GM18519 (cell line): ENCODE results near the gene MMADHC.
"Not testable (repeated sequence)": the region's sequence is repeated elsewhere in the genome, so short reads cannot be mapped to it uniquely, and the experiment has no call there.

Source experiments
- ATAC-seq: cut with Tn5 transposase; IDR thresholded peaks from one replicate; pipeline ENCODE4 v1.9.1; 2021; ENCODE audit warnings: mild to moderate bottlenecking, moderate library complexity; ENCODE audit not compliant: unreplicated experiment, low FRiP score

Gene MMADHC

DNA sequence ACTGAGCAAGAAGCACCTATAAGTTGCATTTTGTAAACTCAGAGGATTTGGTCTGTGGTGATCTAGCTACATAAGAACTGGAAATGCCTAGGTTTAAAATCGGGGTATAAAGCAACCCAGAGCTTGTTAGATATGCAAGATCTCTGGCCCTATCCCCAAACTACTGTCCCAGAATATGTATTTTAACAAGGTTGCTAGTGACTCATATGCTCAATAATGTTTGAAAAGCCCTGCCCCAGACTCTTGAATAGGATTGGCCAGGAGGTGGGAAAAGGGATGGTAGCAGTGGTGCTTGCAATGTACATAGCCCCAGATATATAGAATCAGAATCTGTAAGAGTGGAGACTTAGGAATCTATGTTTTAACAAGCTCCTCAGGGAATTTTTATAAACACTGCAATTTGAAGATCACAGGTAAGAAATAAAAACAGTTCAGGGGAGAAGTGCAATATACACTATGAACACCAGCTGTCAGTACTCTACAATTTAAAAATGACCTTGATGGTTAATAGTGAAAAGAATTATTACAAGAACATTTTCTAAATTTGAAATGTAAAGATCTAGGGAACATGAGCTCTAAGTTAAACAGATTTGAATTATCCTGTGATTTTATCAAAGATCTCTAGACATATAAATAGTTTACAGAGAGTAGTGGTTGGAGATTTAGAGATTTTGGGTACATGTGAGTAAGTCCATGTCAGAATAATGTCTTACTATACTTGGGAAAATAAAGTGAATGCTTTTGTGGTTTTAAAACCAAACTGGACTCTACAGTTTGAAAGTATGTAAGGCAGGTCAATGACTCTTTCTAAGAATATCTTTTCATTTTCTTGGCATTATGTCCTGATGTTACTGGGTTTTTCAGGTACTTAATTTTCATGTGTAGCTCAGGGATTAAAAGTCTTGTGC, 7.7 kb upstream of the MMADHC start:
- no peak for ATAC-seq

GRCh38 chr2:149594411-149594810, 6.8 kb upstream of the MMADHC start:
- no peak for ATAC-seq

- peak; percentile 17 for ATAC-seq
These were observed 444 bp upstream of the MMADHC start for GRCh38 chr2:149587950-149588487.

- no peak for ATAC-seq
These were observed 716 bp downstream of the MMADHC start for GRCh38 chr2:149586898-149587219.

DNA sequence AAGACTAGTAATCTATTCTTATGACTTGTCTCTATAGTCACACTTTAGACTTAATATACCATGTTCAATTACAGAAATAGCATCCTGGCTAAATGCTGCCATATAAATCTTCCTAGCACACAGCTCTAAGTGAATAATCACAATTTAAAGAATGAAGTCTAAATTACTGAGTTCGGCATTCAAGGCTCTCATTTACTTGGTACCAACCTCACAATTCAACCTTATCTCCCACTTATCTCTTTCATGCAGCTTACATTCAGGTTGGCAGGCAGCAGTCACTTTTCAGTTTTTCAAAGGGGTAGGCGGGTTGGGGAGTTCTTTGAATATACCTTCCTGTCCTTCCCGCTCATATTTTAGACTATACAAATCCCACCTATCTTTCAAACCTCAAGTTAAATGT, 1.5 kb downstream of the MMADHC start:
- ATAC-seq, result no peak

GRCh38 chr2:149585166-149585885, 2.2 kb downstream of the MMADHC start:
- no peak for ATAC-seq

DNA sequence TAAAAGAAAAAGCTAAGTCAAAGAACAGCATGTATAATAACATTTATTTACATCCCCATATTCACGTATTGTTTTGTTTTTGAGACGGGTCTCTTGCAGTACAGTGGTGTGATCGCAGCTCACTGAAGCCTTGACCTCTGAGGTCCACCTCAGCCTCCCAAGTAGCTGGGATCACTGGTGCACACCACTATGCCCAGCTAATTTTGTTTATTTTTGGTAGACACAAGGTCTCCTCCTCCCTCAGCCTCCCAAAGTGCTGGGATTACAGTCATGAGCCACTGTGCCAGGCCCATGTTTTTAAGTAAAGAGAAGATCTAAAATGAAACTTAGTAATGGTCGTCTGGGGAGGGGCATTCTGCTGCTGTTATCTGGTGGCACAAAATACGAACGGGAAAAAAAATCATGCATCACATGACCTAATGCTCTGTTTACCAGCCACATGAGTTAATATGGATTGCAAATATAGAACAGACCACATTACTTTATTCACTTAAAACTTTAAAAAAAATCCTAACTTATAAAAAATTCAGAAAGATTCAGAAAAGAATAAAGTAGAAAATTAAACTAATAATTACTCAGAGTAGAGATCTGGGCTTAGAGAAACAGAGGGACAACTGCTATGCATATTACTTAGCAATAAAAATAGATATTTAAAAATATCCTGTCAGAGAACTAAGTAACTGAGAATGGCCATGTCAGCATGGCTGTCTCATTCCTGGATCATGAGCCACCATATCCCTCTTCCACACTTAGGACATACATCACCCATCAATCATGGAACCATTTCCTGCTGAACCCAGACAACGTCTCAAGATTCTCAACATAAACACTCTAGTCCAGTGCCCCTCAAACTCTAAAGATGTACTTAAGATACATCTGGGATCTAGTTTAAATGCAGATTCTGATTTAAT, 7.3 kb downstream of the MMADHC start:
- no peak for ATAC-seq

DNA sequence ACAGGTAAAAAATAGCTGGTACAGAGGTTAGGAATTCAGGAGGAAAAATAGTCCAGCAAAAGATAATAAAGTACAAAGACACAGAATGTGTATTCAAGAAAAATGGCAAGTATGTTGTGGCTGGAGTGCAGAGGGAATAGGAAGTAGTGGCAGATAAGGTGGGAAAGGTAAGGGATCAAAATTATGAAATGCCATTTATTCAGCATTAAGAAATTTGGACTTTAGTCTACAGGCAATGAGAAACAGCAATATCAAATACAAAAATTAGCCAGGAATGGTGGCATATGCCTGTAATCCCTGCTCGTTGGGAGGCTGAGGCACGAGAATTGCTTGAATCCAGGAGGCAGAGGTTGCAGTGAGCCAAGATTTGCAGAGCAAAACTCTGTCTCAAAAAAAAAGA, 10.3 kb downstream of the MMADHC start:
- no peak for ATAC-seq

GRCh38 chr2:149575752-149576151, 11.8 kb downstream of the MMADHC start:
- no peak for ATAC-seq

GRCh38 chr2:149575277-149575676, 12.3 kb downstream of the MMADHC start:
- no peak for ATAC-seq

- ATAC-seq, result no peak
These were observed 13.8 kb downstream of the MMADHC start for GRCh38 chr2:149573760-149574159.

DNA sequence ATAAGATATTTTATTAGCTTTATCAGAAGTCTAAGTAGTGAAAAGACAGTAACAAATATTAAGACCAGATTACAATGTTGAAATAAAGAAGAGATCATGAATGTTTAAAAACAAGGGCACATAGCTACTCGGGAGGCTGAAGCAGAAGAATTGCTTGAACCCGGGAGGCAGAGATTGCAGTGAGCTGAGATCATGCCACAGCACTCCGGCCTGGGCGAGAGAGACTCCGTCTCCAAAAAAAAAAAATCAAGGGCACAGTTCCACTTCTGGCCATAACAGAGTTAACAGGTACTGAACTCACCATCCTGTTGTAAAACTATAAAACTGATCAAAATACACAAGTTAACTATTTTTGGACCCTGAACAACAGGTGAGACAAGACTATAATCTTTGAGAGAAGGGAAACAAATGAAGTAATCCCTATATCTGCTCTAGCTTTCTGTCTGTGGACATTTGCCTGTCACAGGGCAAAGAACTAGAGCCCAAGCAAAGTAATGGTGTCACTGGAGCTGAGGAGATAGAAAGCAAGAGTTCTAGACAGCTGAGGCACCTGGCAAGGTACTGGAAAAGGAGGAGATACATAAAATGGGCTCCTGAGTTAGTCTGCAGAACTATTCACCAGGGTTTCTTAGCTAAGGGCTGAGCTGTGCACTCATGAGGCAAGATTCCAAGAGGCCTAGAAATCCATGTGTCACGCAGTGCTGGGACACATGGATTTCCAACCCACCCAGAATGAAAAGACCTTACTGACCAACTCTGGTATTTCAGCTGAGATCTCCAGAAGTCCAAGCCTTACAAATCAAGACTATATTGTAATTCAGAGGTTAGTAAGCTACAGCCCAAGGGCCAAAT, 15.2 kb downstream of the MMADHC start:
- ATAC-seq, result no peak

DNA sequence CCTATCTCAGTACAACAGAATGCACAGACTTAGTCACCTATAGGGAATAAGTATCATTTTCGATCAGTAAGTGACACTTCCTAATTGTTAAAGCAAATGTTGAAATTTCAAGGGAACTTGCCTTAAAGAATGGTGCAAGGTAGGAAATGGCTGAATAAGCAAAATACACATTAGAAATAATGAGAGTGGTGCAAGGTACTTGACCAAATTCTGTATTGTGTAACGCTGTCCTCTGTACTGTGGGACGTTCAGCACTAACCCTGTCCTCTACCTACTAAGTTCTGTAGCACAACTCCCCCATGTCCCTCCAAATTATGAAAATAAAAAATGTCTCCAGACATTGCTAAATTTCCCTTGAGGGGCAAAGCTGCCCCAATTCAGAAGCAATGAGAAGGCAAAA, 19.4 kb downstream of the MMADHC start:
- no peak for ATAC-seq

DNA sequence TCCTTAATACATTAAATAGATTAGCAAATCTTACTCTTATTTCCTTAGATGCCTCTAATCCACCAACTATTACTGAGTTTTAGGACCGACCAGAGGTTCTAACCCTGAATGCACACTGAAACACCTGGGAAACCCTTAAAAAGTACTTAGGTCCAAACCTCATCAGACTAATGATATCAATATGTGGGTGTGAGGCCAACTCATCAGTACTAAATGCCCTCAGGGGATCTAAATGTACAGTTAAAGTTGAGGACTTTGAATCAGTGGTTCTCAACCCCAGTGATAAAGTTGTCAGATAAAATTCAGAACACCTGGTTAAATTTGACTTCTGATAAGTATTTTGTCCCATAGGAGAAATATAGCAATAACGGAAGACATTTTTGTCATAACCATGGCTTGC, 20.9 kb downstream of the MMADHC start:
- no peak for ATAC-seq

DNA sequence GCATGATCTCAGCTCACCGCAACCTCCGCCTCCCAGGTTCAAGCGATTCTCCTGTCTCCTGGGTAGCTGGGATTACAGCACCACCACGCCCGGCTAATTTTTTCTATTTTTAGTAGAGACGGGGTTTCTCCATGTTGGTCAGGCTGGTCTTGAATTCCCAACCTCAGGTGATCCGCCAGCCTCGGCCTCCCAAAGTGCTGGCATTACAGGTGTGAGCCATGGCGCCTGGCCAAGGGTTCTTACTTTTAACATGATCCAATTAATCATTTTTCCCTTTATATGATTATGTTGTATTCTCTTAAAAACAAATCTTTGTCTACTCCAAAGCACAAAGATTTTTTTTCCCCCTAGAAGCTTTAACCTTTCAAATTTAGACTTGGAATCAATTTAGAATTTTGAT, 21.9 kb downstream of the MMADHC start:
- ATAC-seq, result not testable (repeated sequence)

- ATAC-seq, result no peak
These were observed 22.6 kb downstream of the MMADHC start for GRCh38 chr2:149564983-149565382.

GRCh38 chr2:149564097-149564496, 23.5 kb downstream of the MMADHC start:
- ATAC-seq, result no peak

DNA sequence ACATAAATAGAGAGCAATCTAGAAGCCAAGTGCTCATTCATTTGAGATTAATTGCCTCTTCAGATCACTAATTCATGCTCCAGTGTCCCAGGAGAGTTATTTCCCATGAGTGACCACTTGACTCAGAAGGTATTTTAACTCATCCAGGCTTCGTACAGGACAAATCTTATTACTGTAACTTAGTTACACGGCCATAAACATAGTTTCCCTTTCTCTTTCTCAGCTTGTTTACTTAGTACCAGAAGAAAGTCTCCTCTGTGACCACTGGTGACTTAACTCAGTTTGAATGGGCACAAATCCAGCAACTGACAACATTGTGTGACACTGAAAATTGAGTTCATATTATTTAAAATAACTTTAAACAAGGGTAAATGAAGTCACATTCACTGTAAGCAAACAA, 25.3 kb downstream of the MMADHC start:
- ATAC-seq, result peak; percentile 57

DNA sequence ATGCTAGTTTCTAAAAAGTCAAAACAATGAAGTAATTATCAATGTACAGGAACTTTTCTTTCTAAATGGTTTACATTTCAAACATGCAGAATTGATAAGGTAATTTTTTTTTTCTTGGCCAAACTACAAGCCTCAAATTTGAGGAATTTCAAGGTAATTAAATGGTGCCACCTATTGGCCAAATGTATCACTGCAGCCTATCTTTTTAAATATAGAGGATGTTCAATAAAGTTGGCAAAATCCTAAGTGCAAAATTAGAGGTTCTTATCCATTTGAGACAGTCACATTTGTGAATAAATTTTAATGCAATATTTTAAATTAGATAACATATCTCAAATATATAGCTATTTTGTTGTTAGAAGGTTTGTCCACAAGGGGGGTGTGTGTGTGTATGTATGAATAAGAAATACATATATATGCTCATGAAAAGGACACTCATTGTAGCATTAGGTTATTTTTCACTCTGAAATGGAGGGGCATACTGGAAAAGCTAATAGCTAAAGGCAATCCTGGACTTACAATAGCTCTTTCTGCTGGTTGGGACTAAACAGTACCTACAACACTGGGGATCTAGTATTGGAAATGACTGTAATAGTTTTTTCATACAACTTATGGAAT, 26.2 kb downstream of the MMADHC start:
- ATAC-seq, result no peak
